AG09309 (cell line): Measurements from ENCODE around the gene CSNK2A3.

Experiments used
- DNase-seq: peaks from one replicate; pipeline ENCODE4 v3.0.0-alpha.2; 2010; ENCODE audit warnings: low read depth
- H3K4me3 ChIP-seq: 2 replicates; pipeline ENCODE4 v1.5.1; 2011; ENCODE audit warnings: mild to moderate bottlenecking, low read depth, low read length, moderate library complexity; ENCODE audit not compliant: control insufficient read depth
- CTCF ChIP-seq: IDR thresholded peaks from 2 replicates; pipeline ENCODE4 v1.5.1; 2011; ENCODE audit warnings: mild to moderate bottlenecking, low read depth, low read length, inconsistent platforms; ENCODE audit not compliant: insufficient read depth, control insufficient read depth; ENCODE audit errors: missing control alignments

Gene CSNK2A3

GRCh38 chr11:11387622-11388305 is 34.7 kb upstream of the CSNK2A3 start:
- TF ChIP-seq CTCF: no peak
- DNase-seq: no peak
- no peak overlapping the region for H3K4me3 ChIP-seq

GRCh38 chr11:11387207-11387606 is 34.2 kb upstream of the CSNK2A3 start:
- TF ChIP-seq CTCF: no peak

GRCh38 chr11:11384829-11385228 is 31.8 kb upstream of the CSNK2A3 start:
- TF ChIP-seq CTCF: no peak
- H3K4me3 ChIP-seq: no peak overlapping the region
- no peak for DNase-seq

More at GRCh38 chr11:11387207-11387606, 34.2 kb upstream of the CSNK2A3 start:
- no peak overlapping the region for H3K4me3 ChIP-seq
- DNase-seq: no peak

- TF ChIP-seq CTCF: no peak
- H3K4me3 ChIP-seq: no peak overlapping the region
- DNase-seq: no peak
These were observed 30.9 kb upstream of the CSNK2A3 start for GRCh38 chr11:11383995-11384394.

- H3K4me3 ChIP-seq: no peak overlapping the region
- TF ChIP-seq CTCF: no peak
- no peak for DNase-seq
These were observed 29.9 kb upstream of the CSNK2A3 start for GRCh38 chr11:11382858-11383532.

GRCh38 chr11:11381471-11382105 is 28.5 kb upstream of the CSNK2A3 start:
- TF ChIP-seq CTCF: no peak
- no peak overlapping the region for H3K4me3 ChIP-seq
- no peak for DNase-seq
